Colonic mucosa (tissue), 4 donors: ENCODE data around the gene VAV2. TPM values are rescaled to one million over a fixed set of nuclear protein-coding genes. Genes with fewer than 3 reads are reported as not detected.

Experiments used
- DNase-seq: peaks from one replicate; pipeline ENCODE4 v3.0.0-alpha.2; 2020
- H3K27ac ChIP-seq: fragments of 200-600 bp; one replicate; pipeline ENCODE4 v1.8.0; 2021
- H3K27me3 ChIP-seq: fragments of 200-600 bp; one replicate; pipeline ENCODE4 v1.8.0; 2021
- H3K36me3 ChIP-seq: fragments of 200-600 bp; one replicate; pipeline ENCODE4 v1.8.0; 2021
- H3K4me1 ChIP-seq: fragments of 200-600 bp; one replicate; pipeline ENCODE4 v1.8.0; 2021; ENCODE audit warnings: mild to moderate bottlenecking
- H3K4me3 ChIP-seq: fragments of 200-600 bp; one replicate; pipeline ENCODE4 v1.8.0; 2021
- H3K9ac ChIP-seq, 2 donors: one replicate each; pipeline ENCODE4 v1.7.0; 2013; ENCODE audit warnings: control low read depth in 2 of 2, low read depth in 2 of 2, low read length in 2 of 2
- H3K9me3 ChIP-seq: fragments of 200-600 bp; one replicate; pipeline ENCODE4 v1.8.0; 2021
- CTCF ChIP-seq: fragments of 200-600 bp; IDR thresholded peaks from one replicate; pipeline ENCODE4 v1.8.0; 2022; ENCODE audit warnings: antibody characterized with exemption, mild to moderate bottlenecking
- intact Hi-C: fragments of 100-400 bp; cut with DNase I; formaldehyde crosslinking; loops from one replicate; pipeline ENCODE4 v1.14.1; 2022
- total RNA-seq, 2 donors: library from RNA; stranded (reverse); fragmentation: NEBNext Ultra II Directional in 1 of 2; extraction: Animal tissue kit (Norgen Biotek cat#: 25700) in 1 of 2; gene quantifications; one replicate each; pipeline ENCODE4 v1.2.1, GENCODE V29; 2021
- donor health status: healthy.
- donor health status: DM: no; HTN: no; CAD: no.
- donor health status: DM: no; HTN: no; CAD: no.

Gene VAV2
- total RNA-seq, 2 donors from 2014 or later = 30.7 to 45.1 TPM

- no peaks in the 10 kb centered on the region for H3K36me3 ChIP-seq
- H3K27ac ChIP-seq = no peak overlapping the region
- no peaks in the 10 kb centered on the region for H3K9me3 ChIP-seq
- no peak overlapping the region for H3K9ac ChIP-seq
- DNase-seq = no peak
- TF ChIP-seq CTCF = no peak
- intact Hi-C loops = no loop called here
- H3K4me1 ChIP-seq = peaks cover 11% of the 10 kb centered on the region
- H3K4me3 ChIP-seq = no peak overlapping the region
- H3K27me3 ChIP-seq = no peaks in the 10 kb centered on the region
These were observed 59.5 kb downstream of the VAV2 start for GRCh38 chr9:133932633-133933032.

GRCh38 chr9:133932181-133932580, 59.9 kb downstream of the VAV2 start:
- Histone ChIP-seq H3K36me3 (no peaks in the 10 kb centered on the region), H3K4me1 (peaks cover 11% of the 10 kb centered on the region), H3K27me3 (no peaks in the 10 kb centered on the region), H3K9ac (no peak overlapping the region), H3K4me3 (no peak overlapping the region), H3K27ac (no peak overlapping the region), H3K9me3 (no peaks in the 10 kb centered on the region)
- intact Hi-C loops = no loop called here
- no peak for DNase-seq
- no peak for TF ChIP-seq CTCF

GRCh38 chr9:133930682-133931485, 61.2 kb downstream of the VAV2 start:
- TF ChIP-seq CTCF = no peak
- Histone ChIP-seq H3K27me3 (no peaks in the 10 kb centered on the region), H3K4me1 (peaks cover 10% of the 10 kb centered on the region), H3K4me3 (no peak overlapping the region), H3K9ac (no peak overlapping the region), H3K27ac (no peak overlapping the region), H3K9me3 (no peaks in the 10 kb centered on the region), H3K36me3 (no peaks in the 10 kb centered on the region)
- intact Hi-C loops = no loop called here
- no peak for DNase-seq

GRCh38 chr9:133930046-133930681, 62.0 kb downstream of the VAV2 start:
- no peaks in the 10 kb centered on the region for H3K27me3 ChIP-seq
- no peak overlapping the region for H3K4me3 ChIP-seq
- intact Hi-C loops = no loop called here
- TF ChIP-seq CTCF = no peak
- H3K4me1 ChIP-seq = peaks cover 3% of the 10 kb centered on the region
- H3K27ac ChIP-seq = no peak overlapping the region
- H3K36me3 ChIP-seq = no peaks in the 10 kb centered on the region
- no peak for DNase-seq
- no peaks in the 10 kb centered on the region for H3K9me3 ChIP-seq
- H3K9ac ChIP-seq = no peak overlapping the region

- no peak for TF ChIP-seq CTCF
- no peak overlapping the region for H3K27ac ChIP-seq
- H3K36me3 ChIP-seq = no peaks in the 10 kb centered on the region
- no peaks in the 10 kb centered on the region for H3K4me1 ChIP-seq
- no peak for DNase-seq
- intact Hi-C loops = no loop called here
- H3K9ac ChIP-seq = no peak overlapping the region
- no peaks in the 10 kb centered on the region for H3K27me3 ChIP-seq
- H3K4me3 ChIP-seq = no peak overlapping the region
- no peaks in the 10 kb centered on the region for H3K9me3 ChIP-seq
These were observed 62.5 kb downstream of the VAV2 start for GRCh38 chr9:133929599-133929998.
